Mesothelial cell of epicardium (in vitro differentiated cells): ENCODE results near the gene GSTM2. TPM values are rescaled to one million over a fixed set of nuclear protein-coding genes. Genes with fewer than 3 reads are reported as not detected.
"Not testable (repeated sequence)": the region's sequence is repeated elsewhere in the genome, so short reads cannot be mapped to it uniquely, and the experiment has no call there.

Experiments
- DNase-seq, 2 experiments: peaks; one replicate each; pipeline ENCODE4 v3.0.0; 2021; ENCODE audit warnings: low spot score in 2 of 2; ENCODE audit not compliant: unreplicated experiment in 2 of 2
- H3K27ac Mint-ChIP-seq: 2 replicates; pipeline ENCODE4 v1.8.0; 2021; ENCODE audit warnings: mixed read lengths
- H3K27me3 Mint-ChIP-seq: 2 replicates; pipeline ENCODE4 v1.8.0; 2021; ENCODE audit warnings: low read depth, mixed read lengths
- H3K36me3 Mint-ChIP-seq: 2 replicates; pipeline ENCODE4 v1.8.0; 2021; ENCODE audit warnings: mixed read lengths
- H3K4me1 Mint-ChIP-seq: 2 replicates; pipeline ENCODE4 v1.8.0; 2021; ENCODE audit warnings: mixed read lengths
- H3K4me3 Mint-ChIP-seq: 2 replicates; pipeline ENCODE4 v1.8.0; 2021; ENCODE audit warnings: mild to moderate bottlenecking, moderate library complexity, mixed read lengths
- H3K9me3 Mint-ChIP-seq: 2 replicates; pipeline ENCODE4 v1.8.0; 2021; ENCODE audit warnings: mixed read lengths
- CTCF ChIP-seq: fragments of 200-600 bp; sonication (generic); IDR thresholded peaks from one replicate; pipeline ENCODE4 v1.5.0; 2021; ENCODE audit warnings: antibody characterized with exemption; ENCODE audit not compliant: unreplicated experiment
- total RNA-seq: library from RNA; stranded (reverse); gene quantifications from 3 replicates; pipeline ENCODE4 v1.2.1, GENCODE V29; 2021

The GSTM2 gene
- total RNA-seq, 1 donor from 2014 or later, result 177 TPM

- no peak for TF ChIP-seq CTCF
- Mint-ChIP-seq H3K9me3 (no peaks in the 10 kb centered on the region), H3K4me1 (peaks cover 6% of the 10 kb centered on the region), H3K36me3 (no peaks in the 10 kb centered on the region), H3K4me3 (no peak overlapping the region), H3K27me3 (no peaks in the 10 kb centered on the region), H3K27ac (no peak overlapping the region)
- DNase-seq, result no peak
Observed at GRCh38 chr1:109691759-109692158, 23.9 kb downstream of the GSTM2 start.

- not testable (repeated sequence) for H3K36me3 Mint-ChIP-seq, H3K27ac Mint-ChIP-seq, H3K4me3 Mint-ChIP-seq, H3K27me3 Mint-ChIP-seq, DNase-seq, H3K4me1 Mint-ChIP-seq, H3K9me3 Mint-ChIP-seq
Observed at GRCh38 chr1:109694400-109694799, 26.5 kb downstream of the GSTM2 start.

- H3K27ac Mint-ChIP-seq, H3K9me3 Mint-ChIP-seq, H3K27me3 Mint-ChIP-seq, H3K4me3 Mint-ChIP-seq, H3K4me1 Mint-ChIP-seq, H3K36me3 Mint-ChIP-seq, DNase-seq: not testable (repeated sequence)
Observed at GRCh38 chr1:109695138-109695537, 27.3 kb downstream of the GSTM2 start.

GRCh38 chr1:109697066-109697465 lies 29.2 kb downstream of the GSTM2 start:
- Mint-ChIP-seq H3K4me3 (no peak overlapping the region), H3K27ac (no peak overlapping the region), H3K27me3 (no peaks in the 10 kb centered on the region), H3K4me1 (no peaks in the 10 kb centered on the region), H3K36me3 (peaks cover 5% of the 10 kb centered on the region), H3K9me3 (no peaks in the 10 kb centered on the region)
- DNase-seq, result no peak
- no peak for TF ChIP-seq CTCF

- not testable (repeated sequence) for H3K4me1 Mint-ChIP-seq, H3K36me3 Mint-ChIP-seq, H3K27ac Mint-ChIP-seq, DNase-seq, H3K27me3 Mint-ChIP-seq, H3K4me3 Mint-ChIP-seq, H3K9me3 Mint-ChIP-seq
Observed at GRCh38 chr1:109697861-109698260, 30.0 kb downstream of the GSTM2 start.

- not testable (repeated sequence) for H3K27ac Mint-ChIP-seq, H3K27me3 Mint-ChIP-seq
- H3K36me3 Mint-ChIP-seq, result peaks cover 15% of the 10 kb centered on the region
Observed at GRCh38 chr1:109702940-109703339, 35.1 kb downstream of the GSTM2 start.

GRCh38 chr1:109704173-109704572 lies 36.3 kb downstream of the GSTM2 start:
- no peak overlapping the region for H3K27ac Mint-ChIP-seq
- H3K9me3 Mint-ChIP-seq, result peaks cover 38% of the 10 kb centered on the region
- no peak for TF ChIP-seq CTCF
- H3K36me3 Mint-ChIP-seq, result peaks cover 23% of the 10 kb centered on the region
- H3K27me3 Mint-ChIP-seq, result no peaks in the 10 kb centered on the region
- H3K4me3 Mint-ChIP-seq, result no peak overlapping the region
- DNase-seq, result no peak
- no peaks in the 10 kb centered on the region for H3K4me1 Mint-ChIP-seq

More at GRCh38 chr1:109702940-109703339, 35.1 kb downstream of the GSTM2 start:
- not testable (repeated sequence) for H3K4me3 Mint-ChIP-seq, DNase-seq, H3K4me1 Mint-ChIP-seq
- H3K9me3 Mint-ChIP-seq, result peaks cover 25% of the 10 kb centered on the region

GRCh38 chr1:109705411-109705810 lies 37.6 kb downstream of the GSTM2 start:
- TF ChIP-seq CTCF, result no peak
- peaks cover 27% of the 10 kb centered on the region for H3K36me3 Mint-ChIP-seq
- H3K4me1 Mint-ChIP-seq, result no peaks in the 10 kb centered on the region
- no peak overlapping the region for H3K27ac Mint-ChIP-seq
- H3K9me3 Mint-ChIP-seq, result peaks cover 42% of the 10 kb centered on the region
- DNase-seq, result no peak
- H3K4me3 Mint-ChIP-seq, result no peak overlapping the region
- H3K27me3 Mint-ChIP-seq, result no peaks in the 10 kb centered on the region

GRCh38 chr1:109708949-109709348 lies 41.1 kb downstream of the GSTM2 start:
- DNase-seq, H3K27me3 Mint-ChIP-seq, H3K4me1 Mint-ChIP-seq, H3K27ac Mint-ChIP-seq, H3K4me3 Mint-ChIP-seq: not testable (repeated sequence)
- peaks cover 20% of the 10 kb centered on the region for H3K36me3 Mint-ChIP-seq
- peaks cover 33% of the 10 kb centered on the region for H3K9me3 Mint-ChIP-seq

GRCh38 chr1:109709822-109710221 lies 42.0 kb downstream of the GSTM2 start:
- not testable (repeated sequence) for H3K4me1 Mint-ChIP-seq, DNase-seq, H3K27me3 Mint-ChIP-seq, H3K27ac Mint-ChIP-seq, H3K4me3 Mint-ChIP-seq
- Mint-ChIP-seq H3K9me3 (peaks cover 25% of the 10 kb centered on the region), H3K36me3 (peaks cover 14% of the 10 kb centered on the region)
